Upper lobe of left lung (tissue), 4 donors: Measurements from ENCODE around the gene RNU6-9.

Experiments used
- EP300 ChIP-seq, 4 donors: sonication (generic); formaldehyde crosslinking; IDR thresholded peaks; one replicate each; pipeline ENCODE4 v1.5.1; 2017; ENCODE audit warnings: antibody characterized with exemption in 4 of 4, control low read depth in 2 of 4
- POLR2A ChIP-seq, 4 donors: fragments of 450-650 bp; IDR thresholded peaks; one replicate each; pipeline ENCODE4 v1.5.1; 2016 to 2017; ENCODE audit warnings: antibody characterized with exemption in 4 of 4, mild to moderate bottlenecking in 2 of 4
- POLR2AphosphoS5 ChIP-seq, 2 donors: sonication (generic); formaldehyde crosslinking; IDR thresholded peaks; one replicate each; pipeline ENCODE4 v1.5.1; 2017; ENCODE audit warnings: antibody characterized with exemption in 2 of 2
- TF ChIP-seq, protein P1 (sequence below), 6 experiments: fragments of 450-650 bp in 4 of 6; fragments of 200-600 bp in 2 of 6; sonication (generic) in 2 of 6; IDR thresholded peaks; one replicate each; pipeline ENCODE4 v1.5.1; 2016 to 2019; ENCODE audit warnings: antibody characterized with exemption in 6 of 6

DNA sequence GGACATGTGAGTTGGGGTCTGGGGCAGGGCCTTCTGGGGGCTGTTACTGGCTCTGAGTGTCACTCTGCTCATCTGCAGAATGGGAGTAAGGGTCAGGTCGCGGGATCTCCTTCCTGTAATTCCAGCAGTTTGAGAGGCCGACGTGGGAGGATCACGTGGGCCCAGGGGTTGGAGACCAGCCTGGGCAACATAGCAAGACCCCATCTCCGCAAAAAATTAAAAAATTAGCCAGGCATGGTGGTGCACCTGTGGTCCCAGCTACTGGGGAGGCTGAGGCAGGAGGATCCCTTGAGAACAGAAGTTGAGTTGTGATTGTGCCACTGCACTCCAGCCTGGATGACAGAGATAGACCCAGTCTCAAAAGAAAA, 36.6 kb downstream of the RNU6-9 start:
- TF ChIP-seq EP300 (IDR thresholded peaks at IDR 0.05) (no peak), POLR2AphosphoS5 (IDR thresholded peaks at IDR 0.05) (no peak), POLR2A (IDR thresholded peaks at IDR 0.05) (no peak)
- TF ChIP-seq, protein P1, sequence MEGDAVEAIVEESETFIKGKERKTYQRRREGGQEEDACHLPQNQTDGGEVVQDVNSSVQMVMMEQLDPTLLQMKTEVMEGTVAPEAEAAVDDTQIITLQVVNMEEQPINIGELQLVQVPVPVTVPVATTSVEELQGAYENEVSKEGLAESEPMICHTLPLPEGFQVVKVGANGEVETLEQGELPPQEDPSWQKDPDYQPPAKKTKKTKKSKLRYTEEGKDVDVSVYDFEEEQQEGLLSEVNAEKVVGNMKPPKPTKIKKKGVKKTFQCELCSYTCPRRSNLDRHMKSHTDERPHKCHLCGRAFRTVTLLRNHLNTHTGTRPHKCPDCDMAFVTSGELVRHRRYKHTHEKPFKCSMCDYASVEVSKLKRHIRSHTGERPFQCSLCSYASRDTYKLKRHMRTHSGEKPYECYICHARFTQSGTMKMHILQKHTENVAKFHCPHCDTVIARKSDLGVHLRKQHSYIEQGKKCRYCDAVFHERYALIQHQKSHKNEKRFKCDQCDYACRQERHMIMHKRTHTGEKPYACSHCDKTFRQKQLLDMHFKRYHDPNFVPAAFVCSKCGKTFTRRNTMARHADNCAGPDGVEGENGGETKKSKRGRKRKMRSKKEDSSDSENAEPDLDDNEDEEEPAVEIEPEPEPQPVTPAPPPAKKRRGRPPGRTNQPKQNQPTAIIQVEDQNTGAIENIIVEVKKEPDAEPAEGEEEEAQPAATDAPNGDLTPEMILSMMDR (IDR thresholded peaks at IDR 0.05), result no peak
